Upper lobe of right lung (tissue), 1 donor: ENCODE results near the gene IQSEC1. TPM values are rescaled to one million over a fixed set of nuclear protein-coding genes. Genes with fewer than 3 reads are reported as not detected.

ENCODE experiments used
- ATAC-seq: fragments of 200-7000 bp; cut with Tn5 transposase; one replicate; pipeline ENCODE4 v1.9.1; 2020; ENCODE audit warnings: mild to moderate bottlenecking, moderate library complexity
- DNase-seq: peaks from one replicate; pipeline ENCODE4 v3.0.0-alpha.2; 2020
- H3K27ac ChIP-seq: fragments of 200-600 bp; one replicate; pipeline ENCODE4 v1.8.0; 2022
- H3K27me3 ChIP-seq: fragments of 200-600 bp; one replicate; pipeline ENCODE4 v1.8.0; 2022; ENCODE audit warnings: mild to moderate bottlenecking
- H3K36me3 ChIP-seq: fragments of 200-600 bp; one replicate; pipeline ENCODE4 v1.8.0; 2022
- H3K4me1 ChIP-seq: fragments of 200-600 bp; one replicate; pipeline ENCODE4 v1.8.0; 2022
- H3K4me3 ChIP-seq: fragments of 200-600 bp; one replicate; pipeline ENCODE4 v1.8.0; 2022; ENCODE audit warnings: mild to moderate bottlenecking
- H3K9me3 ChIP-seq: fragments of 200-600 bp; one replicate; pipeline ENCODE4 v1.8.0; 2022
- intact Hi-C: fragments of 100-400 bp; cut with DNase I; formaldehyde crosslinking; loops from one replicate; pipeline ENCODE4 v1.11.0; 2022
- total RNA-seq: library from RNA; stranded (reverse); fragmentation: NEBNext Ultra II Directional; extraction: Animal tissue kit (Norgen Biotek cat#: 25700); gene quantifications from one replicate; pipeline ENCODE4 v1.2.1, GENCODE V29; 2021
- TF ChIP-seq, protein P1 (sequence below): fragments of 200-600 bp; IDR thresholded peaks from one replicate; pipeline ENCODE4 v1.8.0; 2022; ENCODE audit warnings: antibody characterized with exemption
- donor health status: DM: no; HTN: yes; CAD: no; lungs with severe emphysema.

The IQSEC1 gene
- total RNA-seq, 1 donor from 2014 or later: 61.6 TPM

DNA sequence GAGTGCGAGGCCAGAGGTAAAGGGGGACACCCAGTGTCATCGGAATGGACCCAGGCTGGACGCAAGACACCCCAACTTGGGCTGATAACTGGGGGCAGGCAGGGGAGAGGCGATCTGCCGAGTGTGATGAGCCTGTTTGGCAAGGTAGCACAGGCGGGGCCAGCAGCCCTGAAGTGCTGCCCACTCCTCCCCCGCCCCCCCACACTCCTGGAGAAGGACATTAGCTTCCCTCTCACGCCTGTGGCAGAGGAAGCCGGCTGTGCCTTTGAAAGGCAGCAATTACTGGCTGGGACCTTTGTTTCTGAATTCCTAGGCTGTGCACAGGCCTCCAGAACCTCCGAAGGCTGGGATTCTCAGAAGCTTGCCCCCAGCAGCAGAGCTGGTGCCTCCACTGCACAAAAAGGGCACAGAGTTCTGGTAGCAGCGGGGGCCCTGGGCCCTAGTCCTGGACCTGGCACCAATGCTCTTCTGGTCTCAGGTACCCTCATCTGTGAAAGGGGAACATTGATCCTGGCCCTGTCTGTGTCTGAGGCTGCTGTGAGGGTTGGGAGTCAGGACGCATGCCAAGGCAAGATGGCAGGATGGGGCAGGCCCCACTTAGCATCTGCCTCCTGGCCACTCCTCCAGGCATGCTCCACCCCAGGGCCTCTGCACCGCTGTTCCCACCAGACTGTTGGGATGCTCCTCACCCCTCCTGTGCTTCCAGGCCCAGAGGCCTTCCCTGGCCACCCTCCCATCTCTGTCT is 28.6 kb downstream of the IQSEC1 start:
- Histone ChIP-seq H3K36me3 (no peaks in the 10 kb centered on the region), H3K9me3 (no peaks in the 10 kb centered on the region), H3K4me1 (no peaks in the 10 kb centered on the region), H3K27me3 (no peaks in the 10 kb centered on the region), H3K27ac (no peak overlapping the region), H3K4me3 (no peak overlapping the region)
- ATAC-seq: no peak
- no peak for DNase-seq
- TF ChIP-seq, protein P1, sequence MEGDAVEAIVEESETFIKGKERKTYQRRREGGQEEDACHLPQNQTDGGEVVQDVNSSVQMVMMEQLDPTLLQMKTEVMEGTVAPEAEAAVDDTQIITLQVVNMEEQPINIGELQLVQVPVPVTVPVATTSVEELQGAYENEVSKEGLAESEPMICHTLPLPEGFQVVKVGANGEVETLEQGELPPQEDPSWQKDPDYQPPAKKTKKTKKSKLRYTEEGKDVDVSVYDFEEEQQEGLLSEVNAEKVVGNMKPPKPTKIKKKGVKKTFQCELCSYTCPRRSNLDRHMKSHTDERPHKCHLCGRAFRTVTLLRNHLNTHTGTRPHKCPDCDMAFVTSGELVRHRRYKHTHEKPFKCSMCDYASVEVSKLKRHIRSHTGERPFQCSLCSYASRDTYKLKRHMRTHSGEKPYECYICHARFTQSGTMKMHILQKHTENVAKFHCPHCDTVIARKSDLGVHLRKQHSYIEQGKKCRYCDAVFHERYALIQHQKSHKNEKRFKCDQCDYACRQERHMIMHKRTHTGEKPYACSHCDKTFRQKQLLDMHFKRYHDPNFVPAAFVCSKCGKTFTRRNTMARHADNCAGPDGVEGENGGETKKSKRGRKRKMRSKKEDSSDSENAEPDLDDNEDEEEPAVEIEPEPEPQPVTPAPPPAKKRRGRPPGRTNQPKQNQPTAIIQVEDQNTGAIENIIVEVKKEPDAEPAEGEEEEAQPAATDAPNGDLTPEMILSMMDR: no peak
- intact Hi-C loops: no loop called here

DNA sequence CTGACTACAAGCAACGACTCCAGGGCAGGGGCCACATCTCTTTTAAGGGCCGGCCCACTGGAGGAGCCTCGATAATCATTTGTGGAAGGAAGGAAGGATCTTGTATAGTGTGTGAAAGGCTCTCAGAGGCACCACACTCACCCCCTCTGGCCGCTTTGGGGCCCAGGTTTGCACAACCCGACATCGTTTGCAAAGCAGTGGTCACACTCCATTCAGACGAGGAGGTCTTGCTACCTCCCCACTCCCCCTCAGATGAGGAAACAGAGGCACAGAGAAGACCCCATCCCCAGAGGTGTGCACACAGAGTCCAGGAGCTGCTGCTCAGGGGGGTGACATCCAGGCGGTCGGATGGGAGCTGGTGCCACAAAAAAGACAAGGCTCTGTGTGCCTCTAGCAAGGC is 29.6 kb downstream of the IQSEC1 start:
- no peak for ATAC-seq
- DNase-seq: no peak
- TF ChIP-seq, protein P1: no peak
- no peaks in the 10 kb centered on the region for H3K9me3 ChIP-seq
- H3K4me3 ChIP-seq: no peak overlapping the region
- no peaks in the 10 kb centered on the region for H3K27me3 ChIP-seq
- H3K27ac ChIP-seq: no peak overlapping the region
- intact Hi-C loops: no loop called here
- H3K36me3 ChIP-seq: no peaks in the 10 kb centered on the region
- no peaks in the 10 kb centered on the region for H3K4me1 ChIP-seq

DNA sequence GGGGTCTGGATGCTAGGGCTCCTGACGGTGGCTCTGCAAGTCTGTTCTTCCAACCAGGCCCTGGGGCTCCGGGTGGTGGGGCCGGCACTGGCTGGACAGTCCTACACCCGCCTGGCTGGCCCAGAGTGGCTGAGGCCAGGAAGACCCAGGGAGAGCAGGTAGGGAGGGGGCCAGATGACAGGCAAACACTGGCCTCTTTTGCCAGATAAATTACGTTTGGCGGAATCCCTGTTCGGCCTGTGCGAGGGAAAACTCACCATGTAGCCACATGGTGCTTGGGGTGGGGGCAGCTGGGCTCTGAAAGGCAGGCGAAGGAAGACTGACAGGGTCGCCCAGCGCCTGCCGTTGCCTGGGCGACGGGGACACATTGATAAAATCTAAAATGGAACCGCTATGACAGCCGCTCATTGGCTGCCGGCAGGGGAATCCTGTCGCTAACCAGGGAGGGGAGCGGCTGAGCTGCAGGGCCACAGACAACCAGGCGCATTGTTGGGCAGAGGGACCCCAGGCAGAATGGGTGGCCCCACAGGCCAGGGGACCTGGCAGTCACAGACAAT is 30.4 kb downstream of the IQSEC1 start:
- intact Hi-C loops: no loop called here
- no peak for ATAC-seq
- Histone ChIP-seq H3K36me3 (no peaks in the 10 kb centered on the region), H3K27ac (no peak overlapping the region), H3K9me3 (no peaks in the 10 kb centered on the region), H3K27me3 (no peaks in the 10 kb centered on the region), H3K4me3 (no peak overlapping the region), H3K4me1 (no peaks in the 10 kb centered on the region)
- TF ChIP-seq, protein P1: no peak
- no peak for DNase-seq

DNA sequence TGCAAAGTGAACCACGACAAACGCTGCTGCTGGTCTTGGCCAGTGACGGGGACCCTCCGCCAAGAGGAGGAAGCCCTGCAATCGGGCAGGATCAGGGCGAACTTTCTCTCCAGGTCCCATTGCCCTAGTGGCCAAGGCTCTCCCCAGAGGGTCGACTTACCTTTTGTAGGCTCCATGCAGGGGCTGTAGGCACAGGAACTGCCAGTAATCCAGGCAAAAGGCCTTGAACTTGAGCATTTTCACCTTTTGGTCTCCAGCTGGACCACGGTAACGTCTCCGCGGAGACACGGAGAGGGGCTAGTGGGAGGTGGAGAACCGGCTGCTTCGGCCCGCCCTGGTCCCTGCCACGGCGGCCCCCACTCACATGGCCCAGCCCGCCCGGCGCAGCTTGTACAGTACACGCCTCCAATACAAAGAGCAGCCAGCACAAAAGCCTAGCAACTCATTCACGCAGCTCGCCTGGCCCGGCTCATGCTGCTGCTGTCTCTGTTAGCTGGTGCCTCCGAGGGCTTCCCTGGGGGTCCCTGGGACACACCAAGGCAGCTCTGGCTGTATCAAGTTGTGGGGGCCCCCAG is 31.0 kb downstream of the IQSEC1 start:
- peak; percentile 60 for DNase-seq
- no peaks in the 10 kb centered on the region for H3K27me3 ChIP-seq
- intact Hi-C loops: no loop called here

DNA sequence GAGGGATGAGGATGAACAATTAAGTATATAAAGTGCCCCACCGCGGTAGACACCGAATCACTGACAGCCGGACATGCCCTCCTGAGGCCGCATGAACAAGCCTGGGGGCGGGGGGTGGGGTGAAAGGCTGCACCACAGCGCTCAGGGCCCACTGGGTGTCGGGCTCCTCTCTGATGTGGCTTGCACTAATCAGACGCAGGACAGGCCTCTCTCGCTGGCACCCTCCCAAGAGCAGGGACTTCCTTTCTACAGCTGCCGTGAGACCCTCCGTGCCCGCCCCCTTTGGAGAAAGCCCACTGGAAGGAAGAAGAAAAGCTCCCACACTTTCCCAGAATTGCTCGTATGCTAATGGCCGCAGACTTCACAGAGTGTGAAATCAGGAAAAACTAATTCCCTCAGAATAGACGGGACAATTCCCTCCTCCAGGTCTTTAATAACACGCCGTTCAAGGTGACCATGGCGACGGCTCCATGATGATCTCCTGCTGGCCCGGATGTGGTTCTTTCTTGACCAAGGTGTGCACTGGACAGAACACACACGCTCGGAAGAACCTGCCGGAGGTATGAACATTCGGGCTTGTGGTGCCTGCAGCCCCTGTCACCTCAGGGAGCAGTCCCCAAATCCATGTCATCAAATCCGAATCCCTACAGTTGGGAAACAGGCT is 32.0 kb downstream of the IQSEC1 start:
- DNase-seq (no peak), ATAC-seq (no peak)
- TF ChIP-seq, protein P1: no peak
- Histone ChIP-seq H3K9me3 (no peaks in the 10 kb centered on the region), H3K4me1 (no peaks in the 10 kb centered on the region), H3K36me3 (no peaks in the 10 kb centered on the region), H3K27me3 (no peaks in the 10 kb centered on the region), H3K4me3 (no peak overlapping the region), H3K27ac (no peak overlapping the region)
- intact Hi-C loops: no loop called here

More for the DNA sequence above, 31.0 kb downstream of the IQSEC1 start:
- Histone ChIP-seq H3K4me3 (no peak overlapping the region), H3K4me1 (no peaks in the 10 kb centered on the region), H3K36me3 (no peaks in the 10 kb centered on the region), H3K27ac (no peak overlapping the region), H3K9me3 (no peaks in the 10 kb centered on the region)
- no peak for ATAC-seq
- TF ChIP-seq, protein P1: no peak
